ENCODE measurements around the gene FBN1.

GRCh38 chr15:48397841-48398240, 247.7 kb downstream of the FBN1 start:
- no peak for TF ChIP-seq CTCF (conservative IDR thresholded peaks at IDR 0.05 in 1 of 2, IDR thresholded peaks at IDR 0.05 in 1 of 2; ENCODE audit: extremely low read depth in 1 of 2, insufficient read depth in 1 of 2, low read depth in 1 of 2, low read length in 2 of 2)
- no peak for TF ChIP-seq EZH2 (IDR thresholded peaks at IDR 0.05; ENCODE audit: borderline replicate concordance, low read length)

Data from mammary epithelial cell (primary cell).